IgD-negative memory B cell (primary cell): ENCODE measurements around the gene WDFY2. TPM values are rescaled to one million over a fixed set of nuclear protein-coding genes. Genes with fewer than 3 reads are reported as not detected.
A peak's percentile ranks its signal among the peaks of the same experiment; 100 is the strongest.
"Not testable (repeated sequence)": the region's sequence is repeated elsewhere in the genome, so short reads cannot be mapped to it uniquely, and the experiment has no call there.

Experiments
- H3K27ac Mint-ChIP-seq, 3 donors: one replicate each; pipeline ENCODE4 v1.8.0; 2020 to 2022; ENCODE audit warnings: mild to moderate bottlenecking in 3 of 3, mixed read lengths in 3 of 3, moderate library complexity in 1 of 3
- H3K27me3 Mint-ChIP-seq: one replicate; pipeline ENCODE4 v1.8.0; 2021; ENCODE audit warnings: mixed read lengths
- H3K36me3 Mint-ChIP-seq: one replicate; pipeline ENCODE4 v1.8.0; 2020; ENCODE audit warnings: mild to moderate bottlenecking, mixed read lengths
- H3K4me1 Mint-ChIP-seq, 3 donors: one replicate each; pipeline ENCODE4 v1.8.0; 2020 to 2022; ENCODE audit warnings: mixed read lengths in 3 of 3, mild to moderate bottlenecking in 1 of 3
- H3K4me3 Mint-ChIP-seq, 4 donors: one replicate each; pipeline ENCODE4 v1.8.0; 2020 to 2022; ENCODE audit warnings: mild to moderate bottlenecking in 4 of 4, mixed read lengths in 4 of 4, moderate library complexity in 3 of 4
- H3K9me3 Mint-ChIP-seq, 3 donors: one replicate each; pipeline ENCODE4 v1.8.0; 2020 to 2021; ENCODE audit warnings: mixed read lengths in 3 of 3, mild to moderate bottlenecking in 1 of 3
- polyA plus RNA-seq: library from polyadenylated mRNA; unstranded; fragments of 300-500 nt; fragmentation: Illumina TruSeq; gene quantifications from one replicate; pipeline ENCODE4 v1.2.3, GENCODE V29; 2021

The WDFY2 gene
- polyA plus RNA-seq, 1 donor from 2014 or later: 6.0 TPM

- Mint-ChIP-seq H3K27me3 (no peaks in the 10 kb centered on the region), H3K9me3 (no peaks in the 10 kb centered on the region), H3K4me3 (no peak overlapping the region), H3K27ac (peak overlapping the region in 1 of 3 donors; percentile 93), H3K36me3 (peaks cover 8% of the 10 kb centered on the region), H3K4me1 (peaks cover 21 to 34% (median 25%) of the 10 kb centered on the region in 3 donors)
Observed at GRCh38 chr13:51624695-51625345, 40.6 kb downstream of the WDFY2 start.

DNA sequence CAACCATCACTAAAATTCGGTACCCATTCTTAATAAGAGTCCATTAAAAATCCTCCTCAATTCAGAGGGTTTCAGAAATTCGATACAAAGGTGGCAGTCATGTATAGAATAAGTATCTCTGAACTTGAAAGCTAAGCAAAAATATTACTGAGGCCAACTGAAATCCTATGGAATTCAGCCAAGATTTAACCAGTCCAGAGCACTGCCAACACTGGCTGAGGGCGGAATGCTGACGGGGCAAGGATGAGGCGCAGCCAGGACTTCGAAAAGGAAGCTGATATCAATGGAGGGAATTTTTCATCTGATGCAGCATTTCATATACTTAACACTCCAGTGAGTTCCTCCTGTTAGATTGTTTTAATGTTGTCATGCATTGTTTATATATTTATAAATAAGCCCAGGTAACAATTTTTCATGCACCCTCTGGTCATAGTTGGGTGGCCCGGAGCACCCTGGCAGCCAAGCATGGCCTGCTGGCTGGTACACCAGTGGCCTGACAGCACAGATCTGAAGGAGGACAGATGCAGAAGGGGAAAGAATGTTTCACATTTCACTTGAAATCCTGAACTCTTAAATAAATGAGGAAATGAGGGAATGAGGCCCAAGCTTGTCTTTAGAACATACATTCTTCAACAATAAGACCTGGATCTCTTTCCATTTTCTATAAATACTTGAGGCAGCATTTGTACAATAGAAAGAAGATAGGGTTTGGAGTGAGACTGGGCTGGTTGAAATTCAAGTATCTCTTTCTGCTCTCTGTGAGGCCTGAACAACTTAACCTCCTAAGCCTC, 41.5 kb downstream of the WDFY2 start:
- no peaks in the 10 kb centered on the region for H3K9me3 Mint-ChIP-seq
- no peaks in the 10 kb centered on the region for H3K27me3 Mint-ChIP-seq
- peak overlapping the region in 2 of 3 donors; percentile 39 to 64 for H3K27ac Mint-ChIP-seq
- peaks cover 25 to 36% (median 27%) of the 10 kb centered on the region in 3 donors for H3K4me1 Mint-ChIP-seq
- H3K4me3 Mint-ChIP-seq: peak overlapping the region in 1 of 4 donors; percentile 38
- H3K36me3 Mint-ChIP-seq: peaks cover 11% of the 10 kb centered on the region

DNA sequence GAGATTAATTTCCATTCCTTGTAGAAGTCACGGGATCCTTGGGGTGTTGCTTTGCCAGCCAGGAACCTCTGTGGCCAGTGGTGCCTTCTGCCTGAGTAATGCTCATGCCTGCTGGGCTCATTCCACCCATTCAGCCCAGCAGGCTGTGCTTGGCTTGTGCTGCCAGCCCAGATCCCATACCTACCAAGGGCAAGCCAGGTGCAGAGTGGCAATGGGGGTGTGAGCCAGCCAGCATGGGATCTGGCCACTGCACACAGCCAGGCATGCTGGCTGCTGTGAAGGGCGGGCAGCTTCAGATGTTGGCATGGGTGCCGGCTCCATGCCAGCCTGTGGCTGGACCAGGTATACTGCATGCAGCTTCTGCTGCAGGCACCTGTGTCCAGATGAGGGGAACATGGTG, 42.5 kb downstream of the WDFY2 start:
- Mint-ChIP-seq H3K9me3 (no peaks in the 10 kb centered on the region), H3K27me3 (no peaks in the 10 kb centered on the region), H3K27ac (no peak overlapping the region), H3K36me3 (peaks cover 12% of the 10 kb centered on the region), H3K4me3 (no peak overlapping the region), H3K4me1 (peaks cover 23 to 36% (median 27%) of the 10 kb centered on the region in 3 donors)

GRCh38 chr13:51628059-51628852, 44.0 kb downstream of the WDFY2 start:
- peaks cover 27 to 42% (median 33%) of the 10 kb centered on the region in 3 donors for H3K4me1 Mint-ChIP-seq
- no peaks in the 10 kb centered on the region for H3K27me3 Mint-ChIP-seq

DNA sequence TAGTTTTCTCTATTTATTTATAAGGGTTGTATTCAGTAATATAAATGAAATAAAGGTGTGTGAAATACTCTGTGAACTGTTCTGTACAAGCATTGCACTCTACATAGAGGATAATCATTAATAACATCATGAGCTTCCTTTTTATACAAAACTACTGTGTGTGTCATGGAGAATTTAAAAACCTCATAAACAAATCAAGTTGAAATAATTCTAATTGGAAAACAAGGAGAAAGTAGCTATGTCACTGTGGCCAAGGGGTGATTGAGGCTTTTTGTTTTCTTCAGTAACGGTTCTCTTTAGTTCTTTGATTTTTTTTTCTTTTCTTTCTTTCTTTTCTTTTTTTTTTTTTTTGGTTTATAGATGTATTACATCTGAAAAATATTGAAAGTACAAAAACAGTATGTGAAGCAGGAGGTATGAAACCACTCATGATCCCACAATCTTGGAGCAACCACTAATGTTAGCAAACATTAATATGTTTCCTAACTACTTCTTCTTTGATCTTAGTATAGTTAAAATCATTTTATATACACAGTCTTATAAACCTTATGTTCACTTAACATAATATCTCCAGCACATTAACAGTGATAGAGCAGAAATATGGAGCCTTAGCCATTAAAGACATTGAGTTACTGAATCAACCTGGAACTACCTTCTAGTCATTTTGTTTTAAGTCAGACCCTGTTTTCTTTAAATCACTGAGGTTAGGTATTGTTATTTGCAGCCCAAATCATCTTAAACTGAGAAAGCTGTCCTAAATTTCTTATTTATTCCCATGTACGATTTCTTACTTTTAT, 45.4 kb downstream of the WDFY2 start:
- no peak overlapping the region for H3K27ac Mint-ChIP-seq

More at GRCh38 chr13:51628059-51628852, 44.0 kb downstream of the WDFY2 start:
- Mint-ChIP-seq H3K27ac (peak overlapping the region in 1 of 3 donors; percentile 39), H3K4me3 (no peak overlapping the region), H3K36me3 (peaks cover 11% of the 10 kb centered on the region), H3K9me3 (no peaks in the 10 kb centered on the region)

GRCh38 chr13:51630288-51630615, 46.0 kb downstream of the WDFY2 start:
- Mint-ChIP-seq H3K36me3 (peaks cover 11% of the 10 kb centered on the region), H3K27ac (no peak overlapping the region), H3K27me3 (no peaks in the 10 kb centered on the region), H3K4me3 (no peak overlapping the region), H3K4me1 (peaks cover 28 to 45% (median 29%) of the 10 kb centered on the region in 3 donors), H3K9me3 (no peaks in the 10 kb centered on the region)

More for the DNA sequence above, 45.4 kb downstream of the WDFY2 start:
- peaks cover 27 to 43% (median 29%) of the 10 kb centered on the region in 3 donors for H3K4me1 Mint-ChIP-seq
- H3K9me3 Mint-ChIP-seq: no peaks in the 10 kb centered on the region
- no peaks in the 10 kb centered on the region for H3K27me3 Mint-ChIP-seq
- peaks cover 11% of the 10 kb centered on the region for H3K36me3 Mint-ChIP-seq
- H3K4me3 Mint-ChIP-seq: no peak overlapping the region

DNA sequence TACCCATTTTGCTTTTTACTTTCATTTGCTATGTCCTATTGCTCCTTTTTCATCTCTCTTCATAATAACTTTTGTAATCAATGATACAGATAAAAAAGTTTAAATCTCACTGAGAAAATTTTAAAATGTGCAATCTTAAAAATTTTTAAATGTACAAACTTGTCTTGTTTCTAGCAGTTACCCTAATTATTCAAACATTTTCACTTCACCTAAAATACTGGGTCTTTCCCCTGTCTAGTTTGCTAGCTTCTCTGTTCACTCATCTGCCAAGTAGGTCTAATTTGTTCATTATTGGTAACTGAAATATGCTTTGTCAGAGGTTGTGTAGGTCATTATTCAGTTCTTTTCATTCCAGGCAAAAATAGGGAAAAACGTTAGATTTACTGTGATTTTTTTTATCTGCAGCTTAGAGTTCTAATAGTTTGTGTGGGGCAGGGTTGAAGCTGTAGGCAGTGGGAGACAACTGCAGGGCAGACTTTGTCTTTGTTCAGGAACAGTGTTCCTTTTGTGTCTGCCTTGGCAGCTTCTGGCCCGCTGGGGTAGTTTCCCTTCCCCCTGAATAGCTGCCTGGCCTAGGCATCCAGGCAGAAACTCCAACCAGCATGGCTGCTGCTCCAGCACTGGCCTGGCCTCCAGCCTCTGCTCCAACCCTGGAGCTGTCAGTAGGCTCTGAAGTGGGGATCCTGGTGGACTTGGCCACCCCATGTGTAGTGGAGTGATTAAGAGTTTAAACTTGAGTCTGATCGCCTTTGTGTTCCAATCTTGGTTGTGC, 48.5 kb downstream of the WDFY2 start:
- Mint-ChIP-seq H3K4me3 (no peak overlapping the region), H3K27ac (no peak overlapping the region), H3K9me3 (no peaks in the 10 kb centered on the region), H3K4me1 (peaks cover 41 to 59% (median 50%) of the 10 kb centered on the region in 3 donors), H3K27me3 (no peaks in the 10 kb centered on the region), H3K36me3 (peaks cover 10% of the 10 kb centered on the region)

DNA sequence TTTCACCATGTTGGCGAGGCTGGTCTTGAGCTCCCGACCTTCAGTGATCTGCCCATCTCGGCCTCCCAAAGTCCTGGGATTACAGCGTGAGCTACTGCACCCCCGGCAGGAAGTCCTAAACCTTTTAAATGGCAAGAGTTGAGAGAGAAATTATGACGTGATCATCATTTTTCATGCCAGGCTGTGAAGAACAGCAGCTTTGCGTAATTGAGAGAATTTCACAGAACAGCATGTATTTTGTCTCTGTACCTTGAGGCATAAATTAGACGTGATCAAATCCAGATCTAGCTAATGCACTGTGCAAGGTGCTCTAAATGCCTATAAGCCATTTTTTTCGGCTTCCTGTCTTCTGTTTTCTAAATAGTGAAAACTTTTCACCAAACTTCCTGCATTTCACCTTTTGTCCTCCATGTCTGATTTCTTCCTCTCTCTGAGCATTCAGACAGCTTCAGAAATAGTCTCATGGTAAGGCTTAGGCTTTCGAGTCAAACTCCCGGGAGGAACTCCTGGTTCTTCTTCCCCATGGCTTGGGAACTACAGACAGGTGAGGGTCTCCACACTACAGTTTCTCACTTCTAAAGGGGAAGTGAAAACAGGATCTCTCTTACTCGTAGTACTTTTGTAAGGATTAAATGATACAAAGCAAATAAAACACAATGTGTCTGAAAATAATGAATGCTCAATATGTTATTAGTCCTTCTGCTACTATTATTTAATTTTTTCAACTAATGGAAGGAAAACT, 51.0 kb downstream of the WDFY2 start:
- H3K27ac Mint-ChIP-seq: peak overlapping the region; percentile 11 to 67 (median 13)
- no peaks in the 10 kb centered on the region for H3K27me3 Mint-ChIP-seq
- no peaks in the 10 kb centered on the region for H3K9me3 Mint-ChIP-seq
- H3K4me1 Mint-ChIP-seq: peaks cover 32 to 53% (median 44%) of the 10 kb centered on the region in 3 donors
- peak overlapping the region in 2 of 4 donors; percentile 41 to 75 for H3K4me3 Mint-ChIP-seq
- H3K36me3 Mint-ChIP-seq: peaks cover 6% of the 10 kb centered on the region

- Mint-ChIP-seq H3K27ac (peak overlapping the region in 1 of 3 donors; percentile 75), H3K9me3 (no peaks in the 10 kb centered on the region), H3K27me3 (no peaks in the 10 kb centered on the region), H3K4me3 (no peak overlapping the region), H3K36me3 (peaks cover 6% of the 10 kb centered on the region), H3K4me1 (peaks cover 31 to 53% (median 44%) of the 10 kb centered on the region in 3 donors)
Observed at GRCh38 chr13:51636349-51636890, 52.2 kb downstream of the WDFY2 start.

- Mint-ChIP-seq H3K9me3 (no peaks in the 10 kb centered on the region), H3K27me3 (no peaks in the 10 kb centered on the region), H3K4me1 (peaks cover 26 to 46% (median 37%) of the 10 kb centered on the region in 3 donors), H3K36me3 (peaks cover 4% of the 10 kb centered on the region), H3K27ac (no peak overlapping the region), H3K4me3 (no peak overlapping the region)
Observed at GRCh38 chr13:51637852-51638215, 53.6 kb downstream of the WDFY2 start.

GRCh38 chr13:51638216-51638871, 54.1 kb downstream of the WDFY2 start:
- H3K4me1 Mint-ChIP-seq: peaks cover 29 to 41% (median 38%) of the 10 kb centered on the region in 3 donors

GRCh38 chr13:51639171-51639570, 54.9 kb downstream of the WDFY2 start:
- Mint-ChIP-seq H3K4me3 (no peak overlapping the region), H3K27ac (no peak overlapping the region), H3K4me1 (peaks cover 35 to 44% (median 43%) of the 10 kb centered on the region in 3 donors), H3K9me3 (no peaks in the 10 kb centered on the region), H3K27me3 (no peaks in the 10 kb centered on the region), H3K36me3 (peaks cover 4% of the 10 kb centered on the region)

More at GRCh38 chr13:51638216-51638871, 54.1 kb downstream of the WDFY2 start:
- no peaks in the 10 kb centered on the region for H3K9me3 Mint-ChIP-seq
- peaks cover 4% of the 10 kb centered on the region for H3K36me3 Mint-ChIP-seq
- H3K27me3 Mint-ChIP-seq: no peaks in the 10 kb centered on the region
- H3K4me3 Mint-ChIP-seq: no peak overlapping the region
- H3K27ac Mint-ChIP-seq: no peak overlapping the region

DNA sequence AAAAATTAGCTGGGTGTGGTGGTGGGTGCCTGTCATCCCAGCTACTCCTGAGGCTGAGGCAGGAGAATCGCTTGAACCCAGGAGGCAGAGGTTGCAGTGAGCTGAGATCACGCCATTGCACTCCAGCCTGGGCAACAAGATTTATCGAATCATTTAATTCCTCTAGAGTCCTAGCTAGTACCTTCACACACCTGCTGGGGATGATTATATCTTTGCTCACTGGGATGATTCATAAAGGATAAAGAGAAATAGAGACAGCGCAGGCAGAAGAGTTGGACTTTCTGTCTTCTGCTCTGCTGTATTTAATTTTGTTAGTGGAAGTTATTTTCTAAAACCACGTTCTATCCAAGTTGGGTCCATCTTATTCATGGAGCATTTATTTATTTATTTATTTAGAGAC, 56.4 kb downstream of the WDFY2 start:
- H3K27ac Mint-ChIP-seq, H3K9me3 Mint-ChIP-seq: not testable (repeated sequence)

More for the DNA sequence above, 56.4 kb downstream of the WDFY2 start:
- not testable (repeated sequence) for H3K27me3 Mint-ChIP-seq, H3K36me3 Mint-ChIP-seq, H3K4me3 Mint-ChIP-seq
- H3K4me1 Mint-ChIP-seq: peaks cover 28 to 47% (median 45%) of the 10 kb centered on the region in 3 donors
